HFFc6 (cell line): ENCODE results near the gene VSTM2B. TPM values are rescaled to one million over a fixed set of nuclear protein-coding genes. Genes with fewer than 3 reads are reported as not detected.

ENCODE experiments used
- DNase-seq: peaks from one replicate; pipeline ENCODE4 v3.0.0-alpha.2; 2018
- H3K27ac Mint-ChIP-seq: 2 replicates; pipeline ENCODE4 v1.8.0; 2020; ENCODE audit warnings: mild to moderate bottlenecking, mixed read lengths
- H3K27me3 Mint-ChIP-seq: 2 replicates; pipeline ENCODE4 v1.8.0; 2021; ENCODE audit warnings: mild to moderate bottlenecking, moderate library complexity, mixed read lengths; ENCODE audit not compliant: insufficient read depth
- H3K36me3 Mint-ChIP-seq: 2 replicates; pipeline ENCODE4 v1.8.0; 2021; ENCODE audit warnings: low read depth, mixed read lengths
- H3K4me1 Mint-ChIP-seq: 2 replicates; pipeline ENCODE4 v1.8.0; 2020; ENCODE audit warnings: low read depth, mixed read lengths
- H3K4me3 Mint-ChIP-seq: 2 replicates; pipeline ENCODE4 v1.8.0; 2020; ENCODE audit warnings: mild to moderate bottlenecking, moderate library complexity, mixed read lengths
- H3K9me3 Mint-ChIP-seq: 2 replicates; pipeline ENCODE4 v1.8.0; 2020; ENCODE audit warnings: mild to moderate bottlenecking, mixed read lengths
- CTCF ChIP-seq: fragments of 200-600 bp; sonication (generic); IDR thresholded peaks from 2 replicates; pipeline ENCODE4 v1.5.0; 2021; ENCODE audit warnings: antibody characterized with exemption, mild to moderate bottlenecking
- total RNA-seq, 6 experiments: library from RNA; stranded (reverse); fragmentation: NEBNext Ultra II Directional; extraction: Animal tissue kit (Norgen Biotek cat#: 25700); gene quantifications; 2 replicates in 1 of 6; 3 replicates in 5 of 6; pipeline ENCODE4 v1.2.3, GENCODE V29; 2021

The VSTM2B gene
- total RNA-seq, 6 experiments from 2014 or later: not detected

- no peak for TF ChIP-seq CTCF
- no peaks in the 10 kb centered on the region for H3K36me3 Mint-ChIP-seq
- peaks cover 3% of the 10 kb centered on the region for H3K27me3 Mint-ChIP-seq
These were observed 9.5 kb upstream of the VSTM2B start for GRCh38 chr19:29516358-29516725.

GRCh38 chr19:29516821-29517395 is 8.9 kb upstream of the VSTM2B start:
- Mint-ChIP-seq H3K9me3 (no peaks in the 10 kb centered on the region; the same call in 1 of the 2 replicates), H3K36me3 (no peaks in the 10 kb centered on the region), H3K4me1 (no peaks in the 10 kb centered on the region), H3K27ac (no peak overlapping the region), H3K27me3 (peaks cover 3% of the 10 kb centered on the region), H3K4me3 (no peak overlapping the region)
- DNase-seq: no peak
- no peak for TF ChIP-seq CTCF

More at GRCh38 chr19:29516358-29516725, 9.5 kb upstream of the VSTM2B start:
- Mint-ChIP-seq H3K27ac (no peak overlapping the region), H3K4me1 (no peaks in the 10 kb centered on the region), H3K4me3 (no peak overlapping the region), H3K9me3 (no peaks in the 10 kb centered on the region; the same call in 1 of the 2 replicates)
- DNase-seq: no peak

GRCh38 chr19:29517412-29517811 is 8.4 kb upstream of the VSTM2B start:
- no peaks in the 10 kb centered on the region for H3K9me3 Mint-ChIP-seq
- H3K27ac Mint-ChIP-seq: no peak overlapping the region
- no peak overlapping the region for H3K4me3 Mint-ChIP-seq
- DNase-seq: no peak
- peaks cover 3% of the 10 kb centered on the region for H3K27me3 Mint-ChIP-seq
- no peaks in the 10 kb centered on the region for H3K4me1 Mint-ChIP-seq
- TF ChIP-seq CTCF: no peak
- H3K36me3 Mint-ChIP-seq: no peaks in the 10 kb centered on the region

GRCh38 chr19:29517946-29518345 is 7.8 kb upstream of the VSTM2B start:
- no peaks in the 10 kb centered on the region for H3K9me3 Mint-ChIP-seq
- H3K4me1 Mint-ChIP-seq: no peaks in the 10 kb centered on the region
- H3K36me3 Mint-ChIP-seq: no peaks in the 10 kb centered on the region
- DNase-seq: no peak
- no peak overlapping the region for H3K27ac Mint-ChIP-seq
- TF ChIP-seq CTCF: no peak
- H3K4me3 Mint-ChIP-seq: no peak overlapping the region
- peaks cover 5% of the 10 kb centered on the region for H3K27me3 Mint-ChIP-seq

GRCh38 chr19:29519146-29519545 is 6.6 kb upstream of the VSTM2B start:
- Mint-ChIP-seq H3K27ac (no peak overlapping the region), H3K4me3 (no peak overlapping the region), H3K27me3 (peaks cover 10% of the 10 kb centered on the region), H3K4me1 (no peaks in the 10 kb centered on the region), H3K36me3 (no peaks in the 10 kb centered on the region), H3K9me3 (no peaks in the 10 kb centered on the region)
- TF ChIP-seq CTCF: no peak
- no peak for DNase-seq

GRCh38 chr19:29519931-29520330 is 5.9 kb upstream of the VSTM2B start:
- H3K4me3 Mint-ChIP-seq: no peak overlapping the region
- no peaks in the 10 kb centered on the region for H3K4me1 Mint-ChIP-seq
- TF ChIP-seq CTCF: no peak
- H3K27me3 Mint-ChIP-seq: peaks cover 14% of the 10 kb centered on the region
- no peaks in the 10 kb centered on the region for H3K9me3 Mint-ChIP-seq
- no peak for DNase-seq
- no peak overlapping the region for H3K27ac Mint-ChIP-seq
- no peaks in the 10 kb centered on the region for H3K36me3 Mint-ChIP-seq
